Body of pancreas (tissue), 4 donors: Measurements from ENCODE around the gene STX16. TPM values are rescaled to one million over a fixed set of nuclear protein-coding genes. Genes with fewer than 3 reads are reported as not detected.

Source experiments
- ATAC-seq: fragments of 150-250 bp; one replicate; pipeline ENCODE4 v1.9.1; 2016
- DNase-seq, 4 donors: peaks; one replicate each; pipeline ENCODE4 v3.0.0-alpha.2; 2019
- H3K27ac ChIP-seq, 4 donors: fragments of 200-600 bp; sonication (generic); 1 replicate in 3 of 4; 2 replicates in 1 of 4; pipeline versions ENCODE4 v1.5.1 to v1.6.1; 2016 to 2019; ENCODE audit warnings: mild to moderate bottlenecking in 1 of 4, mixed read lengths in 1 of 4, moderate library complexity in 1 of 4
- H3K27me3 ChIP-seq, 2 donors: fragments of 200-600 bp; sonication (generic); one replicate each; pipeline ENCODE4 v1.6.0; 2016; ENCODE audit warnings: mild to moderate bottlenecking in 1 of 2
- H3K36me3 ChIP-seq, 2 donors: fragments of 200-600 bp; sonication (generic); replicated peaks in 1 of 2; 2 replicates each; pipeline ENCODE4 v1.5.1; 2016; ENCODE audit warnings: low read depth in 2 of 2; ENCODE audit not compliant: insufficient read depth in 1 of 2
- H3K4me1 ChIP-seq: fragments of 200-600 bp; sonication (generic); one replicate; pipeline ENCODE4 v1.6.0; 2016
- H3K4me3 ChIP-seq, 2 donors: fragments of 200-600 bp; sonication (generic); 1 replicate in 1 of 2; 2 replicates in 1 of 2; pipeline ENCODE4 v1.5.1; 2016 to 2019
- H3K9me3 ChIP-seq, 3 donors: fragments of 200-600 bp; sonication (generic); 1 replicate in 2 of 3; 2 replicates in 1 of 3; pipeline ENCODE4 v1.5.1; 2016
- POLR2A ChIP-seq, 3 donors: fragments of 450-650 bp; IDR thresholded peaks; one replicate each; pipeline ENCODE4 v1.6.1; 2016; ENCODE audit warnings: antibody characterized with exemption in 3 of 3, mild to moderate bottlenecking in 2 of 3
- WGBS, 2 donors: methylation state at CpG; one replicate each; pipeline ENCODE4 v1.1.5; 2017; 5-methylcytosine and 5-hydroxymethylcytosine counted together
- intact Hi-C: fragments of 100-400 bp; cut with DNase I; formaldehyde crosslinking; loops from one replicate; pipeline ENCODE4 v1.15.1; 2023
- total RNA-seq, 2 donors: library from RNA; depleted of rRNA; stranded (reverse); fragments of >200 nt; gene quantifications; one replicate each; pipeline ENCODE4 v1.1.0, GENCODE V29; 2016
- TF ChIP-seq, protein P1 (sequence below), 7 experiments: fragments of 450-650 bp in 4 of 7; fragments of 200-600 bp in 3 of 7; sonication (generic) in 3 of 7; IDR thresholded peaks; one replicate each; pipeline ENCODE4 v1.5.1; 2016 to 2019; ENCODE audit warnings: antibody characterized with exemption in 7 of 7

STX16 gene
- total RNA-seq, 2 donors from 2014 or later, result 55.0 to 69.5 TPM

- WGBS, 2 donors, result 0 to 1% methylated on average over 18 of the region's 18 CpGs
- intact Hi-C loops, result no loop called here
- H3K36me3 ChIP-seq, result no peaks in the 10 kb centered on the region
- no peak for TF ChIP-seq POLR2A (IDR thresholded peaks at IDR 0.05)
- TF ChIP-seq, protein P1, sequence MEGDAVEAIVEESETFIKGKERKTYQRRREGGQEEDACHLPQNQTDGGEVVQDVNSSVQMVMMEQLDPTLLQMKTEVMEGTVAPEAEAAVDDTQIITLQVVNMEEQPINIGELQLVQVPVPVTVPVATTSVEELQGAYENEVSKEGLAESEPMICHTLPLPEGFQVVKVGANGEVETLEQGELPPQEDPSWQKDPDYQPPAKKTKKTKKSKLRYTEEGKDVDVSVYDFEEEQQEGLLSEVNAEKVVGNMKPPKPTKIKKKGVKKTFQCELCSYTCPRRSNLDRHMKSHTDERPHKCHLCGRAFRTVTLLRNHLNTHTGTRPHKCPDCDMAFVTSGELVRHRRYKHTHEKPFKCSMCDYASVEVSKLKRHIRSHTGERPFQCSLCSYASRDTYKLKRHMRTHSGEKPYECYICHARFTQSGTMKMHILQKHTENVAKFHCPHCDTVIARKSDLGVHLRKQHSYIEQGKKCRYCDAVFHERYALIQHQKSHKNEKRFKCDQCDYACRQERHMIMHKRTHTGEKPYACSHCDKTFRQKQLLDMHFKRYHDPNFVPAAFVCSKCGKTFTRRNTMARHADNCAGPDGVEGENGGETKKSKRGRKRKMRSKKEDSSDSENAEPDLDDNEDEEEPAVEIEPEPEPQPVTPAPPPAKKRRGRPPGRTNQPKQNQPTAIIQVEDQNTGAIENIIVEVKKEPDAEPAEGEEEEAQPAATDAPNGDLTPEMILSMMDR (IDR thresholded peaks at IDR 0.05), result no peak
- H3K27ac ChIP-seq, result peak overlapping the region; percentile 87 to 96 (median 94)
- peak overlapping the region; percentile 43 to 93 for H3K4me3 ChIP-seq
- no peaks in the 10 kb centered on the region for H3K27me3 ChIP-seq
- H3K4me1 ChIP-seq, result peaks cover 42% of the 10 kb centered on the region
- ATAC-seq, result no peak
- DNase-seq, result no peak
- H3K9me3 ChIP-seq, result no peaks in the 10 kb centered on the region
These were observed 469 bp downstream of the STX16 start for GRCh38 chr20:58651559-58651945.

DNA sequence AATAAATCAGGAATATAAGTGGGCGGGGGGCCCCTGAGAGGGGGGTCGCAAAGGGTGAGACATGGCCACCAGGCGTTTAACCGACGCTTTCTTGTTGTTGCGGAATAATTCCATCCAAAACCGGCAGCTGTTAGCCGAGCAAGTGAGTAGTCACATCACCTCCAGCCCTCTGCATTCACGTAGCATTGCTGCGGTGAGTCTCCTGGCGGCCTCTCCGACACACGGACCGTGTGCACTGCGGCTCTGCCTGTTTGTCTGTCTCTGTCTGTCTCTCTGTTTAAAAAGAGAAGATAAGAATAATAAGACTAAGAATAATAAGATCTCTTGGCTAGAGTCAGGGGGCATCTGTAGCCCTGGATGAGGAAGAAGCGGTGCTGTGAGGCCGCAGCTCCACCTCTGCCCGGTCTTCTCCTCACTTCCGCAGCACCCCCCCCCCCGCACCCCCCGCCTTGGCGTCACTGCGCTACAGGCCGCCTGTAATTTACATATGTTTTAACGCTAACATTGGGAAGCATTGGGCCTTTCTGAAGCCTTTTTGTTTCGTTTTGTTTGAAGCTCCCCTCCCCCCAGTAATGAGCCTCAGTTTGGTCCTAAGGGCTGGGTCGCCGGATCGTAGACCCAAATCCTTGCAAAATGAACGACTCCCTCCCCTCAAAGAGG is 993 bp downstream of the STX16 start:
- ATAC-seq (peak; percentile 28), DNase-seq (peak; percentile 55 to 74 (median 62))
- Histone ChIP-seq H3K36me3 (no peaks in the 10 kb centered on the region), H3K4me1 (peaks cover 47% of the 10 kb centered on the region), H3K27ac (peak overlapping the region; percentile 87 to 96 (median 94)), H3K9me3 (no peaks in the 10 kb centered on the region), H3K27me3 (no peaks in the 10 kb centered on the region), H3K4me3 (peak overlapping the region; percentile 43 to 93)
- TF ChIP-seq POLR2A (IDR thresholded peaks at IDR 0.05), result peak; percentile 17 to 73 (median 65)
- TF ChIP-seq, protein P1 (IDR thresholded peaks at IDR 0.05), result peak in 2 of 7 experiments; percentile 1 to 9
- intact Hi-C loops, result no loop called here
- 0% methylated on average over 29 to 30 of the region's 30 CpGs for WGBS, 2 donors

GRCh38 chr20:58652606-58653294 is 1.7 kb downstream of the STX16 start:
- 2 to 3% methylated on average over 12 of the region's 12 CpGs for WGBS, 2 donors
- Histone ChIP-seq H3K4me3 (peak overlapping the region; percentile 43 to 93), H3K27ac (peak overlapping the region; percentile 87 to 96 (median 94)), H3K36me3 (no peaks in the 10 kb centered on the region), H3K27me3 (no peaks in the 10 kb centered on the region), H3K4me1 (peaks cover 54% of the 10 kb centered on the region), H3K9me3 (no peaks in the 10 kb centered on the region)
- intact Hi-C loops, result no loop called here
- no peak for DNase-seq
- ATAC-seq, result no peak
- TF ChIP-seq, protein P1 (IDR thresholded peaks at IDR 0.05), result peak in 1 of 7 experiments; percentile 12
- TF ChIP-seq POLR2A (IDR thresholded peaks at IDR 0.05), result no peak

GRCh38 chr20:58654337-58654736 is 3.3 kb downstream of the STX16 start:
- WGBS, 2 donors, result 77 to 78% methylated on average over 4 of the region's 4 CpGs
- intact Hi-C loops, result no loop called here

More at GRCh38 chr20:58654337-58654736, 3.3 kb downstream of the STX16 start:
- Histone ChIP-seq H3K27me3 (no peaks in the 10 kb centered on the region), H3K9me3 (no peaks in the 10 kb centered on the region), H3K27ac (no peak overlapping the region), H3K4me1 (peaks cover 57% of the 10 kb centered on the region), H3K36me3 (no peaks in the 10 kb centered on the region), H3K4me3 (no peak overlapping the region)
- TF ChIP-seq, protein P1 (IDR thresholded peaks at IDR 0.05), result no peak
- TF ChIP-seq POLR2A (IDR thresholded peaks at IDR 0.05), result no peak
- no peak for ATAC-seq
- DNase-seq, result no peak
